MM.1S (cell line): ENCODE results near the gene DIS3L2.
"Not testable (repeated sequence)": the region's sequence is repeated elsewhere in the genome, so short reads cannot be mapped to it uniquely, and the experiment has no call there.

Source experiments
- DNase-seq: peaks from one replicate; pipeline ENCODE4 v3.0.0-alpha.2; 2015
- H2AFZ ChIP-seq: fragments of 300-600 bp; sonication (generic); 2 replicates; pipeline ENCODE4 v1.6.0; 2016; ENCODE audit warnings: antibody characterized with exemption, low read length
- H3F3A ChIP-seq: fragments of 300-600 bp; sonication (generic); 2 replicates; pipeline ENCODE4 v1.6.1; 2016; ENCODE audit warnings: mild to moderate bottlenecking, antibody characterized with exemption, low read length, moderate library complexity, mixed read lengths; ENCODE audit not compliant: insufficient read depth
- H3K27ac ChIP-seq: fragments of 300-600 bp; sonication (generic); 2 replicates; pipeline ENCODE4 v1.5.1; 2016; ENCODE audit warnings: mild to moderate bottlenecking, low read length
- H3K27me3 ChIP-seq: fragments of 300-600 bp; sonication (generic); replicated peaks from 2 replicates; pipeline ENCODE4 v1.6.0; 2016; ENCODE audit warnings: low read length; ENCODE audit not compliant: insufficient read depth
- H3K36me3 ChIP-seq: fragments of 300-600 bp; sonication (generic); replicated peaks from 2 replicates; pipeline ENCODE4 v1.6.1; 2016; ENCODE audit warnings: mild to moderate bottlenecking, low read length, mixed read lengths; ENCODE audit not compliant: insufficient read depth
- H3K4me1 ChIP-seq: fragments of 300-600 bp; sonication (generic); 2 replicates; pipeline ENCODE4 v1.6.1; 2016; ENCODE audit warnings: low read length, mixed read lengths
- H3K4me2 ChIP-seq: fragments of 300-600 bp; sonication (generic); 2 replicates; pipeline ENCODE4 v1.6.0; 2016; ENCODE audit warnings: low read depth, low read length
- H3K4me3 ChIP-seq: fragments of 300-600 bp; sonication (generic); 2 replicates; pipeline ENCODE4 v1.5.1; 2016; ENCODE audit warnings: low read length, mixed read lengths
- H3K79me2 ChIP-seq: fragments of 300-600 bp; sonication (generic); 2 replicates; pipeline ENCODE4 v1.6.1; 2016; ENCODE audit warnings: mixed run types, low read length, mixed read lengths
- H3K9ac ChIP-seq: fragments of 300-600 bp; sonication (generic); 2 replicates; pipeline ENCODE4 v1.6.1; 2016; ENCODE audit warnings: low read length, mixed read lengths
- H3K9me2 ChIP-seq: fragments of 300-600 bp; sonication (generic); replicated peaks from 2 replicates; pipeline ENCODE4 v1.6.1; 2016; ENCODE audit warnings: mild to moderate bottlenecking, low read length, mixed read lengths; ENCODE audit not compliant: insufficient read depth
- H3K9me3 ChIP-seq: fragments of 300-600 bp; sonication (generic); replicated peaks from 2 replicates; pipeline ENCODE4 v1.6.1; 2016; ENCODE audit warnings: mild to moderate bottlenecking, low read length, mixed read lengths; ENCODE audit not compliant: insufficient read depth
- H4K20me1 ChIP-seq: fragments of 300-600 bp; sonication (generic); 2 replicates; pipeline ENCODE4 v1.6.1; 2016; ENCODE audit warnings: mild to moderate bottlenecking, low read length, moderate library complexity, mixed read lengths; ENCODE audit not compliant: insufficient read depth
- CTCF ChIP-seq: fragments of 300-600 bp; sonication (generic); IDR thresholded peaks from 2 replicates; pipeline ENCODE4 v1.5.1; 2016; ENCODE audit warnings: antibody characterized with exemption, low read length, mixed read lengths
- EZH2 ChIP-seq: fragments of 300-600 bp; sonication (generic); optimal IDR thresholded peaks from 2 replicates; pipeline ENCODE3; 2017; ENCODE audit warnings: low read depth, mild to moderate bottlenecking, antibody characterized with exemption, low read length, mixed read lengths
- EZH2phosphoT487 ChIP-seq: fragments of 300-600 bp; sonication (generic); IDR thresholded peaks from 2 replicates; pipeline ENCODE4 v1.6.1; 2018; ENCODE audit warnings: antibody characterized with exemption, low read length

The DIS3L2 gene

GRCh38 chr2:232309592-232309991 lies 348.1 kb downstream of the DIS3L2 start:
- Histone ChIP-seq H3K36me3 (no peaks in the 10 kb centered on the region), H3K4me2 (no peak overlapping the region), H3K4me1 (peaks cover 7% of the 10 kb centered on the region), H3K27me3 (no peaks in the 10 kb centered on the region), H4K20me1 (no peaks in the 10 kb centered on the region), H3K9me2 (no peaks in the 10 kb centered on the region), H2AFZ (no peak overlapping the region), H3F3A (peaks cover 7% of the 10 kb centered on the region), H3K27ac (no peak overlapping the region), H3K9me3 (no peaks in the 10 kb centered on the region), H3K9ac (no peak overlapping the region), H3K79me2 (no peaks in the 10 kb centered on the region), H3K4me3 (no peak overlapping the region)
- no peak for DNase-seq
- TF ChIP-seq EZH2, result no peak
- TF ChIP-seq CTCF, result no peak
- no peak for TF ChIP-seq EZH2phosphoT487

- Histone ChIP-seq H3F3A (peaks cover 12% of the 10 kb centered on the region), H3K27me3 (no peaks in the 10 kb centered on the region), H3K27ac (no peak overlapping the region), H3K79me2 (no peaks in the 10 kb centered on the region), H3K4me2 (no peak overlapping the region), H3K9me2 (no peaks in the 10 kb centered on the region), H3K9ac (no peak overlapping the region), H3K4me3 (no peak overlapping the region), H2AFZ (no peak overlapping the region), H4K20me1 (no peaks in the 10 kb centered on the region), H3K36me3 (no peaks in the 10 kb centered on the region), H3K9me3 (no peaks in the 10 kb centered on the region), H3K4me1 (peaks cover 12% of the 10 kb centered on the region)
- TF ChIP-seq EZH2phosphoT487 (no peak), CTCF (no peak), EZH2 (no peak)
- no peak for DNase-seq
Observed at GRCh38 chr2:232310121-232310520, 348.6 kb downstream of the DIS3L2 start.

- Histone ChIP-seq H2AFZ (no peak overlapping the region), H3K9ac (no peak overlapping the region), H3F3A (peaks cover 14% of the 10 kb centered on the region), H3K36me3 (no peaks in the 10 kb centered on the region), H3K9me3 (no peaks in the 10 kb centered on the region), H3K4me3 (no peak overlapping the region), H3K4me2 (no peak overlapping the region), H3K27me3 (no peaks in the 10 kb centered on the region), H4K20me1 (no peaks in the 10 kb centered on the region), H3K9me2 (no peaks in the 10 kb centered on the region), H3K27ac (no peak overlapping the region), H3K4me1 (peaks cover 17% of the 10 kb centered on the region), H3K79me2 (no peaks in the 10 kb centered on the region)
- no peak for TF ChIP-seq EZH2
- TF ChIP-seq EZH2phosphoT487, result no peak
- TF ChIP-seq CTCF, result no peak
- no peak for DNase-seq
Observed at GRCh38 chr2:232310696-232311095, 349.2 kb downstream of the DIS3L2 start.

GRCh38 chr2:232313645-232314044 lies 352.1 kb downstream of the DIS3L2 start:
- DNase-seq, H3K9me3 ChIP-seq, H3K4me2 ChIP-seq, H3K27me3 ChIP-seq, H3K9ac ChIP-seq, H3K36me3 ChIP-seq, H2AFZ ChIP-seq, H4K20me1 ChIP-seq, H3K27ac ChIP-seq, H3K9me2 ChIP-seq, H3K79me2 ChIP-seq, H3K4me3 ChIP-seq: not testable (repeated sequence)
- peaks cover 22% of the 10 kb centered on the region for H3K4me1 ChIP-seq
- H3F3A ChIP-seq, result peaks cover 14% of the 10 kb centered on the region
